Neural cell (in vitro differentiated cells): ENCODE results near the gene RBM38.

Experiments used
- EP300 ChIP-seq: fragments of 450-650 bp; conservative IDR thresholded peaks from 2 replicates; pipeline ENCODE4 v1.6.1; 2014; ENCODE audit warnings: antibody characterized with exemption, mild to moderate bottlenecking, moderate library complexity; ENCODE audit not compliant: poor library complexity, severe bottlenecking
- EZH2 ChIP-seq: fragments of 200-600, 300-800 bp; shearing (Covaris generic), sonication (generic); IDR thresholded peaks from 2 replicates; pipeline ENCODE4 v1.6.1; 2014; ENCODE audit warnings: antibody characterized with exemption, low read length, borderline replicate concordance, mild to moderate bottlenecking; ENCODE audit not compliant: insufficient read depth, poor library complexity, severe bottlenecking
- POLR2AphosphoS5 ChIP-seq: IDR thresholded peaks from 2 replicates; pipeline ENCODE4 v1.6.1; 2012
- RAD21 ChIP-seq: fragments of 450-650 bp; conservative IDR thresholded peaks from 2 replicates; pipeline ENCODE4 v1.6.1; 2014; ENCODE audit warnings: antibody characterized with exemption, mild to moderate bottlenecking, moderate library complexity
- SMC3 ChIP-seq: fragments of 450-650 bp; conservative IDR thresholded peaks from 2 replicates; pipeline ENCODE4 v1.6.1; 2014; ENCODE audit warnings: antibody characterized with exemption, mild to moderate bottlenecking, moderate library complexity; ENCODE audit not compliant: poor library complexity
- TAF1 ChIP-seq: IDR thresholded peaks from 2 replicates; pipeline ENCODE4 v1.6.1; 2012; ENCODE audit warnings: low read depth
- TF ChIP-seq, protein P1 (sequence below): fragments of 450-650 bp; IDR thresholded peaks from 2 replicates; pipeline ENCODE4 v1.5.1; 2014; ENCODE audit warnings: antibody characterized with exemption, mild to moderate bottlenecking, moderate library complexity; ENCODE audit not compliant: poor library complexity, severe bottlenecking

DNA sequence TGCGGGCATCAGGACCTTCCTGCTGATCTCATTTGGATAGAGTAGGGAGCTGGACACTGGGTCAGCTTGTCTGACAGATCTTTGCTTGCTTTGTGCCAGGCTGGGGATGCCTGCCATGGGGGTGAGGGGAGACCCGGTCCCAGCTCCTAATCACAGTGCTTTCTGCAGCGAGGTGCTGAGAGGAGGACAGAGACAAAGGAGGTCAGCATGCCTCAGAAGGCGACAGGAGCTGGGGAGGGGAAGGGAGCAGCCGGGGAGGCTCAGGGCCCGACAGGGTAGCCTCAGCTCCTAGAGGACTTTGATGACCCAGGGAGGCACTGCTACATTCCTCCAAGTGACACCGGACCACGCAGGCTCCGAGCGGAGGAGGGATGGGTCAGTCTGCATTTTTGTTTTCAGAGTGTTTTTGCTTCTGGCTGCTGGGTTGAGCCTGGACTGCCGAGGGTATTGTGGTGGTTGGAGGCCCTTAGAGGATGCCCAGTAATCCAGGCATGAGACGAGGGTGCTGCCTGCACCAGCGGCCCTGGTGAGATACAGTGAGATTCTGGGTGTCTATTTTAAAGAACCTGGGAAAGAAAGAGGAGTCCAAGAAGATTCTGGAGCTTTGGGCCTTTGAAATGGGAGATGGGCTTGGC lies 7.8 kb downstream of the RBM38 start:
- TF ChIP-seq, protein P1, sequence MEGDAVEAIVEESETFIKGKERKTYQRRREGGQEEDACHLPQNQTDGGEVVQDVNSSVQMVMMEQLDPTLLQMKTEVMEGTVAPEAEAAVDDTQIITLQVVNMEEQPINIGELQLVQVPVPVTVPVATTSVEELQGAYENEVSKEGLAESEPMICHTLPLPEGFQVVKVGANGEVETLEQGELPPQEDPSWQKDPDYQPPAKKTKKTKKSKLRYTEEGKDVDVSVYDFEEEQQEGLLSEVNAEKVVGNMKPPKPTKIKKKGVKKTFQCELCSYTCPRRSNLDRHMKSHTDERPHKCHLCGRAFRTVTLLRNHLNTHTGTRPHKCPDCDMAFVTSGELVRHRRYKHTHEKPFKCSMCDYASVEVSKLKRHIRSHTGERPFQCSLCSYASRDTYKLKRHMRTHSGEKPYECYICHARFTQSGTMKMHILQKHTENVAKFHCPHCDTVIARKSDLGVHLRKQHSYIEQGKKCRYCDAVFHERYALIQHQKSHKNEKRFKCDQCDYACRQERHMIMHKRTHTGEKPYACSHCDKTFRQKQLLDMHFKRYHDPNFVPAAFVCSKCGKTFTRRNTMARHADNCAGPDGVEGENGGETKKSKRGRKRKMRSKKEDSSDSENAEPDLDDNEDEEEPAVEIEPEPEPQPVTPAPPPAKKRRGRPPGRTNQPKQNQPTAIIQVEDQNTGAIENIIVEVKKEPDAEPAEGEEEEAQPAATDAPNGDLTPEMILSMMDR, result no peak
- TF ChIP-seq EP300 (no peak), TAF1 (no peak), POLR2AphosphoS5 (no peak), RAD21 (no peak), EZH2 (no peak), SMC3 (no peak)
